Measurements from ENCODE around the gene ARF3.

Gene ARF3

GRCh38 chr12:48994224-48995085 is 37.2 kb upstream of the ARF3 start:
- DNase-seq (ENCODE audit: insufficient read length, low spot score) (no peak), FAIRE-seq (no peak)
- TF ChIP-seq SPI1 (IDR thresholded peaks at IDR 0.05; ENCODE audit: low read depth, low read length), result no peak
- no peak for TF ChIP-seq POU2F2 (IDR thresholded peaks at IDR 0.05; ENCODE audit: low read depth, low read length)
- TF ChIP-seq POLR2AphosphoS5 (IDR thresholded peaks at IDR 0.05; ENCODE audit: low read depth, low read length), result no peak
- TF ChIP-seq TAF1 (IDR thresholded peaks at IDR 0.05; ENCODE audit: low read depth, low read length), result no peak
- no peak for TF ChIP-seq POLR2A (IDR thresholded peaks at IDR 0.05; ENCODE audit: low read depth, low read length)
- TF ChIP-seq PAX5 (IDR thresholded peaks at IDR 0.05; ENCODE audit: insufficient read depth, low read length, severe bottlenecking), result no peak

DNA sequence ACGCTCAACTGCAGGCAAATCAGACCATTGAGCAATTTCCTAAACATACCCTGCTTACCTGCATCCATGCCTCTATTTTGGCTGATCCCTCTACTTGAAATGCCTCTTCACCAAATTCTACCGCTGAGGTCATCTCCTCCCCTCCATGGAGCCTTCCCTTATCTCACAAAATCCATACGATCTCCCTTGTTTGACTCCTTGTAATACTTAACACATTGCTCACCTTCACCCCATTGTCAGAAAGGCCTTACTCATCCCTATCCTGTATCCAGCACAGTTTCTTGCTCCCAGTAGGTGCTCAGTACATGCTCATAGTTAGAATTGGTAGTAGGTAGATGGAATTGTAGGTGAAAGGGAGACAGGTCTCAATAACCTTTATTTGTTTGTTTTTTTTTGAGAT is 36.5 kb upstream of the ARF3 start:
- no peak for TF ChIP-seq TAF1 (IDR thresholded peaks at IDR 0.05; ENCODE audit: low read depth, low read length)
- no peak for TF ChIP-seq POLR2A (IDR thresholded peaks at IDR 0.05; ENCODE audit: low read depth, low read length)
- no peak for TF ChIP-seq PAX5 (IDR thresholded peaks at IDR 0.05; ENCODE audit: insufficient read depth, low read length, severe bottlenecking)
- no peak for TF ChIP-seq POLR2AphosphoS5 (IDR thresholded peaks at IDR 0.05; ENCODE audit: low read depth, low read length)
- no peak for TF ChIP-seq POU2F2 (IDR thresholded peaks at IDR 0.05; ENCODE audit: low read depth, low read length)
- TF ChIP-seq SPI1 (IDR thresholded peaks at IDR 0.05; ENCODE audit: low read depth, low read length), result no peak
- FAIRE-seq, result no peak
- DNase-seq (ENCODE audit: insufficient read length, low spot score), result no peak

DNA sequence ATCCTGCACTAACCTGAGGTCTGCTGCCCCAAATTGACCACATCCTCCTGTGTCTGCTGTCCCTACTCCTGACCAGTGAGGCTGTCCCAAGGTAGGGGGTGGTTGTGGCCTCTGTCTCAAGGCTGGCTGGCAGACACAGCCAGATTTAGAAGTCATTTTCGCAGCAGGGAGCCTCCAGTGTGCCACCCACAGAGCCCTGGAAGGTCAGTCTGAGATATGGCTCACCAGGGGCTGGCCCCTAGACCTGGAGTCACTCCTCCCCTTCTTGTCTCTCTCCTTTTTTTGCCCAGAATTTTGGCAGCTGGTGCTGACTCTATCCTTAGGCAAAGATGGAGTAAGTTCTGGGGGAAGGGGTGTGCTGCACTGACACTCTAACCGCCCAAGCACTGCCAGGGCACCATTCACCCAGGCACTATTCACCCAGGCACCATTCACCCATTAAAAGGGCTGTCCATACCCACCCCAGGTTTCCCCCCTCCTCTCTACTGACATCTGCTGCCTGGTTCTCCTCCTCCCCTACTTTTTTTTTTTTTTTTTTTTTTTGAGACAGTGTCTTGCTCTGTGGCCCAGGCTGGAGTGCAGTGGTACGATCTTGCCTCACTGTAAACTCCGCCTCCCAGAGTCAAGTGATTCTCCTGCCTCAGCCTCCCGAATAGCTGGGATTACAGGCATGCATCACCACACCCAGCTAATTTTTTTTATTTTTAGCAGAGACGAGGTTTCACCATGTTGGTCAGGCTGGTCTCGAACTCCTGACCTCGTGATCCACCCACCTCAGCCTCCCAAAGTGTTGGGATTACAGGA is 34.2 kb upstream of the ARF3 start:
- DNase-seq (ENCODE audit: insufficient read length, low spot score) (no peak), FAIRE-seq (no peak)
- no peak for TF ChIP-seq POLR2AphosphoS5 (IDR thresholded peaks at IDR 0.05; ENCODE audit: low read depth, low read length)
- no peak for TF ChIP-seq POU2F2 (IDR thresholded peaks at IDR 0.05; ENCODE audit: low read depth, low read length)
- no peak for TF ChIP-seq SPI1 (IDR thresholded peaks at IDR 0.05; ENCODE audit: low read depth, low read length)
- no peak for TF ChIP-seq TAF1 (IDR thresholded peaks at IDR 0.05; ENCODE audit: low read depth, low read length)
- no peak for TF ChIP-seq POLR2A (IDR thresholded peaks at IDR 0.05; ENCODE audit: low read depth, low read length)
- TF ChIP-seq PAX5 (IDR thresholded peaks at IDR 0.05; ENCODE audit: insufficient read depth, low read length, severe bottlenecking), result no peak

DNA sequence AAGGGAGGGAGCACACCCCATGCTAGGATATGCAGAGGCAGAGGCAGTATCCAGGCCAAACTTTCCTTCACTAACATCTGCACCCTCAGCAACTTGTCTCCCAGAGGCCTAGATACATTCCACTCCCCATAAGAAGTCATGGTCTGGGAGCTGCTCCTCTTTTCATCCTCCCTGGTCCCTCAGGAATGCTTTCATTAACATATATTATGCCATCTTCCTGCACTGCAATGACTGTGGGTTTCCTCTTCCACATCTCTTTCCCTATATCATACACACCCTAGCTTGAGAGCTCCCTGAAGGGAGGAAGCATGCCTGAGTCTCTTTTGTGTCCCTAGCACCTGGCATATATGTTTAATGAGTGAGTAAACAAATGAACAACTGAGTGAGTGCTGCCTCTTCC is 33.3 kb upstream of the ARF3 start:
- DNase-seq (ENCODE audit: insufficient read length, low spot score) (no peak), FAIRE-seq (no peak)
- TF ChIP-seq POLR2A (IDR thresholded peaks at IDR 0.05; ENCODE audit: low read depth, low read length) (no peak), PAX5 (IDR thresholded peaks at IDR 0.05; ENCODE audit: insufficient read depth, low read length, severe bottlenecking) (no peak), TAF1 (IDR thresholded peaks at IDR 0.05; ENCODE audit: low read depth, low read length) (no peak), SPI1 (IDR thresholded peaks at IDR 0.05; ENCODE audit: low read depth, low read length) (no peak), POU2F2 (IDR thresholded peaks at IDR 0.05; ENCODE audit: low read depth, low read length) (no peak), POLR2AphosphoS5 (IDR thresholded peaks at IDR 0.05; ENCODE audit: low read depth, low read length) (no peak)

DNA sequence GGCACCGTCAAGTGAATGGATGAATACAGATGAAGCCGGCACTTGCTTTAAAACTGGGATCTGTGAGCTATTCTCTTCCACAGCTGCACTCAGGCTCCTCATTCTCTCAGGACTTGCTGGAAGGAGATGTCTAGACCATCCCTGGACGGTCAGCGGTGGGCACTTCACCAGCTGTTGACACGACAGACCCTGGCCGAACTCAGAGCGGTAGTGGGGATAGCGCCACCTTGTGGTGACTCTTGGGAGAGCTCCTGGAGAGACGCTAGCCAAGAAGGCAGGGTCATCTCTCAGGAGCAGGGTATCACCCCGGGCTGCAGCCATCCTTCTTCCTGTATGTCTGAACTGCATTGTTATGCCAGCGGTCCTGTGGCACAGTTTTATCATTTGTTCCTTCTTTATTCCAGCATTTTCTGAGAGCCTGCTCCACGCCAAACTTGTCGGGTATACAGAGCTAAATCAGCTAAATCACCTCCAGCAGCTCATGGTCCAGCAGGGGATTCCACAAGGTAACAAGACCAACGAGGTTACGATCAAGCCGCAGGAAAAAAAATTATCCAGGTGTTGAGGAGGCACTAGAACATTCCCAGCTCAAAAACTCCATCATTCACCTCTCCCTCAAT is 30.9 kb upstream of the ARF3 start:
- FAIRE-seq, result peak; percentile 83
- TF ChIP-seq PAX5 (IDR thresholded peaks at IDR 0.05; ENCODE audit: insufficient read depth, low read length, severe bottlenecking), result no peak
- TF ChIP-seq POLR2AphosphoS5 (IDR thresholded peaks at IDR 0.05; ENCODE audit: low read depth, low read length), result no peak
- no peak for TF ChIP-seq TAF1 (IDR thresholded peaks at IDR 0.05; ENCODE audit: low read depth, low read length)
- no peak for TF ChIP-seq POLR2A (IDR thresholded peaks at IDR 0.05; ENCODE audit: low read depth, low read length)
- TF ChIP-seq POU2F2 (IDR thresholded peaks at IDR 0.05; ENCODE audit: low read depth, low read length), result no peak
- TF ChIP-seq SPI1 (IDR thresholded peaks at IDR 0.05; ENCODE audit: low read depth, low read length), result no peak
- peak; percentile 68 for DNase-seq (ENCODE audit: insufficient read length, low spot score)

DNA sequence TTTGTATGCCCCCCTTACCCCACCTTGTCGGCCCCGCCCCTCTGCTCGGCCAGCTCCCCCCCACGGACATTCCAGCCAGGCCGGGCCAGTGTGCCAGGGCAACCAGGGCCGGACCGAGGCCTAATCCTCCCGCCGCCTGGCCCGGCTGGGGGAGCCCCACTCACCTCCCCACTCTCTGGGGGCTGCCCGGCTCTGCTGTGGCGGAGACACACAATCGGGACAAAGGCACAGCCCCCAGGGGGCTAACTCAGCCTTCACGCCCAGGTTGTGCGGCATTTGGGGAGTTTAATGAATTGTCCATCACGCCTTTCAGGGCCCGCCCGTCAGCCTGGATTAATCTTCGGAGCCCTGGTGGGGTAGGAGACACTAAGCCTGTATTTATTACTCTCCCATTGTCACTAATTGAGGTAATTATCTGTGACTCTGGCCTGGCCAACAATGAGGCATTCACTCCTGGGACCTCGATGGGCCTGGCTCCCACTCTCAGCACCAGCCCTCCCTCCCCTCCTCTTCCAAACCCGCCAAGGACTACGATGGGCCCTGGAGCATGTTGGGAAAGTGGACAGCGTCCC is 29.5 kb upstream of the ARF3 start:
- no peak for FAIRE-seq
- DNase-seq (ENCODE audit: insufficient read length, low spot score), result no peak
- no peak for TF ChIP-seq SPI1 (IDR thresholded peaks at IDR 0.05; ENCODE audit: low read depth, low read length)
- no peak for TF ChIP-seq POLR2A (IDR thresholded peaks at IDR 0.05; ENCODE audit: low read depth, low read length)
- no peak for TF ChIP-seq POLR2AphosphoS5 (IDR thresholded peaks at IDR 0.05; ENCODE audit: low read depth, low read length)
- TF ChIP-seq TAF1 (IDR thresholded peaks at IDR 0.05; ENCODE audit: low read depth, low read length), result no peak
- TF ChIP-seq POU2F2 (IDR thresholded peaks at IDR 0.05; ENCODE audit: low read depth, low read length), result no peak
- no peak for TF ChIP-seq PAX5 (IDR thresholded peaks at IDR 0.05; ENCODE audit: insufficient read depth, low read length, severe bottlenecking)

GRCh38 chr12:48985901-48986300 is 28.6 kb upstream of the ARF3 start:
- no peak for FAIRE-seq
- TF ChIP-seq TAF1 (IDR thresholded peaks at IDR 0.05; ENCODE audit: low read depth, low read length) (no peak), POU2F2 (IDR thresholded peaks at IDR 0.05; ENCODE audit: low read depth, low read length) (no peak), SPI1 (IDR thresholded peaks at IDR 0.05; ENCODE audit: low read depth, low read length) (no peak), POLR2A (IDR thresholded peaks at IDR 0.05; ENCODE audit: low read depth, low read length) (no peak), POLR2AphosphoS5 (IDR thresholded peaks at IDR 0.05; ENCODE audit: low read depth, low read length) (no peak), PAX5 (IDR thresholded peaks at IDR 0.05; ENCODE audit: insufficient read depth, low read length, severe bottlenecking) (no peak)
- DNase-seq (ENCODE audit: insufficient read length, low spot score), result no peak

GRCh38 chr12:48985475-48985897 is 28.2 kb upstream of the ARF3 start:
- DNase-seq (ENCODE audit: insufficient read length, low spot score) (no peak), FAIRE-seq (no peak)
- TF ChIP-seq POLR2A (IDR thresholded peaks at IDR 0.05; ENCODE audit: low read depth, low read length) (no peak), SPI1 (IDR thresholded peaks at IDR 0.05; ENCODE audit: low read depth, low read length) (no peak), TAF1 (IDR thresholded peaks at IDR 0.05; ENCODE audit: low read depth, low read length) (no peak), PAX5 (IDR thresholded peaks at IDR 0.05; ENCODE audit: insufficient read depth, low read length, severe bottlenecking) (no peak), POU2F2 (IDR thresholded peaks at IDR 0.05; ENCODE audit: low read depth, low read length) (no peak)
